Left hindlimb (tissue), 1 donor: ENCODE measurements around the gene LIMCH1.
"Not testable (repeated sequence)": the region's sequence is repeated elsewhere in the genome, so short reads cannot be mapped to it uniquely, and the experiment has no call there.

ENCODE experiments used
- DNase-seq: peaks from one replicate; pipeline ENCODE4 v3.0.0-alpha.2; 2018

Gene LIMCH1

DNA sequence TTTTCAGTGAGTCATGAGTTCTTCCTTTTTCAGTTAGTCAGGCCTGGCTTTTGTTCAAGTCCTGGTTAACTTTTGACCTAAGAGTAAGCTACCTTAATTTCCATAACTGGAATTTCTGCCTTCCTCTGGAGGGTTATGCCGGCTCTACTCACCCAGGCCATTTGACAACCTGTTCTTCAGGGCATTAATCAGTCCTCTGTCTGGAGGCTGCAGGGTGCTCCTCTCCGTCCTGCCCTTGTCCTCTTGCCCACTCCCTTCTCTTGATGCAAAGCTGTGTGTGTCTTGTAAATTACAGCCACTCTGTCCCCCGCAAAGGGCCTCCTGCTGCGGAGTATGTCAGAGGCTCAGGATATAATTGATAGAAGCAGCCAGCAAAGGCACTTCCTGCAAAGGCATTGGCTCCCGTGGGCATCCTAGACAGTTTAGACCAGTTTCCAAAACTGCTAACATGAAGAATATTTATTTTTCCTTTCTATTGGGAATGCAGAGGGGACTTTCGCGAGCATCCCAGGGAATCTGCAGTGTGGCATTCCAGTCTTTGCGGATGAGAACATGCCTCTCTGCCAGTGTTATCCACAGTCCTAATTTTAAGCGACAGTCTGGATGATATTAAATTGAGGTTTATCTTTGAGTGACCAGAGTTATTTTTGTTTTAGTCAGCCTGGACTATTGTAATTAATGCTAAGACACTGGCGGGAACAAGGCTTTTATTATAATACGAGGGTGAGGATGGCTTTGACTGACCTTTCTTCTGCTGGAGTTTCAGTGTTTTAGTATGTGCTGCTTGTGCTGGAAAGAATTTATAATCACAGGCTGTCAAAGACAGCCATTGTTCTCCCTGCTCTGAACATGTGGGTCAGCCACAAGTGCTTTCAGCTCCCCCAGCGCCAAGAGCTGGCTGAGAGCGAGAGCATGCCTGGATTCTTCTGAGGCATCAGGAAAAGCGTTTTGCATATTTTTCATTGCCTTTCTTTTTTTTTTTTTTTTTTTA, 74.2 kb downstream of the LIMCH1 start:
- DNase-seq = peak; percentile 87

- DNase-seq = no peak
These were observed 75.4 kb downstream of the LIMCH1 start for GRCh38 chr4:41613386-41613785.

GRCh38 chr4:41613821-41614220, 75.9 kb downstream of the LIMCH1 start:
- no peak for DNase-seq

DNA sequence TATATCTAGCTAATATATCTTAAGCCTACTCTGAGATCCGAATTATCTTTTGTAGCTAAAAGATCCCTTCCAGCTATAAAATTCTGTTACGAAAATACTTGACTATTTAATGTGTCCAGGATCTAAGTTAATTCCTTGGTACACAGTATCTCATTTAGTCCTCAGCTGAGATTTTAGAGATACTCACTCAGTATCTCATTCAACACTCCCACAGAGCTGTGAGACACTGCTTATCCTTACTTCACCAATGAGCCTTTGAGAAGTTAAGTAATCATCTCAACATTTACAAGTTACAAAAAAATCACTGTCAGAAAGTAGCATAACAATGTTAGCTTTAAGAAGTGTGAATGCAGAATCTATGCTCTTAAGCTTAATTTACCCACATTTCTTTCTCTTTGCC, 76.6 kb downstream of the LIMCH1 start:
- no peak for DNase-seq

- no peak for DNase-seq
These were observed 81.2 kb downstream of the LIMCH1 start for GRCh38 chr4:41619161-41619560.

- DNase-seq = no peak
These were observed 82.8 kb downstream of the LIMCH1 start for GRCh38 chr4:41620594-41621256.

DNA sequence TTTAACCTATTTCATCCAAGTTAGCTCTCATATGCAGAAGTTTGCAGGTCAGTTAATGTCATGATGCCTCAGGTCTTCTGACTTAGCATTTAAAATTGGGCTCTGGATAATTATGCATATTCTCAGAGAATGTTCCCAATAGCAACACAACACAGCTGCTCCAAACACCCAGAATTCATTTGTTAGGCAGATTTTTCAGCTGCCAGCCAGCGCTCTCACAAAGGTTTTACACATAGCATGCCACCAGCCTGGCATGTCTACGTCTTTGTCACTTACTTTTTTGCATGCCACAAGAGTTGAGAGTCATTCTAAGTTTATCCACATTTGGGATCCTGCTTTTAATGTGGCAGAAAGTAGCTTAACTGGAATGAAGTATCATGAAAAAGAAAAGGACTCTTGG, 84.8 kb downstream of the LIMCH1 start:
- no peak for DNase-seq

GRCh38 chr4:41624765-41625164, 86.8 kb downstream of the LIMCH1 start:
- DNase-seq = no peak

- no peak for DNase-seq
These were observed 87.6 kb downstream of the LIMCH1 start for GRCh38 chr4:41625531-41625930.

DNA sequence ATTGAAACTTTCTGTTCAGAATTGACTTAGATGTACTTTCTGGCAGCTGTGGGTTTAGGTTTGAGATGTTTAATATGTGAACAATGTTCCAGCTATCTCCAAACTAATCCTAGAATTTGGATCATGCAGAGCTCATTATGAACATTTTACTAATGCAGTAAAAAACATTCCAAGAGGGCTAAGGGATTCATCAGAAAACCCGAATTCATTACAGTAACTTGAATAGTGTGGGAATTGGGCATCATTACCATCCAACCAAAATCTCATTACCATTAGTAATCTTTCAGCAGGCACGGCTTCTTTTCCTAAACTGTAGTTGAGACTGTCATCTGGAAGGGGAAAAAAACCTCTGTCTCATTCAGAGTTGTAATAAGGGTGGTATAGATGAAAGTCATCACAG, 91.0 kb downstream of the LIMCH1 start:
- DNase-seq = no peak

DNA sequence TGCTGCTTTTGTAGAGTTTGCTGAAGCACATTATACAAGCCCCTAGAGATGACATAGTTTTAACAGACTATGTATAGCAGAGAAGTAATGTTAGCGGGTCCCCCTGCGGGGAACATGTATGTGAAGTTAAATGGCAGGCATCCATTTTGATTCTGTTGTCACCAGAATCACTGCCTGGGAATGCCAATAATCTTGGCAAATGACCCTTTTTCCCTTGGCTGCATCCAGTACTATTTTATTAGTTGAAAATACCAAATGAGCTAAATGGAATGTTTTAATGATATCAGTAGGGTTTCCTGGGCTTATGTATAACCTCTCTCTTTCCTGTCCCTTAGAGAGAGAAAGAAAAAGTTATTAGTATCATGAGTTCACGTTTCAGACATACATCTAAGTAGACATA, 93.6 kb downstream of the LIMCH1 start:
- DNase-seq = no peak

DNA sequence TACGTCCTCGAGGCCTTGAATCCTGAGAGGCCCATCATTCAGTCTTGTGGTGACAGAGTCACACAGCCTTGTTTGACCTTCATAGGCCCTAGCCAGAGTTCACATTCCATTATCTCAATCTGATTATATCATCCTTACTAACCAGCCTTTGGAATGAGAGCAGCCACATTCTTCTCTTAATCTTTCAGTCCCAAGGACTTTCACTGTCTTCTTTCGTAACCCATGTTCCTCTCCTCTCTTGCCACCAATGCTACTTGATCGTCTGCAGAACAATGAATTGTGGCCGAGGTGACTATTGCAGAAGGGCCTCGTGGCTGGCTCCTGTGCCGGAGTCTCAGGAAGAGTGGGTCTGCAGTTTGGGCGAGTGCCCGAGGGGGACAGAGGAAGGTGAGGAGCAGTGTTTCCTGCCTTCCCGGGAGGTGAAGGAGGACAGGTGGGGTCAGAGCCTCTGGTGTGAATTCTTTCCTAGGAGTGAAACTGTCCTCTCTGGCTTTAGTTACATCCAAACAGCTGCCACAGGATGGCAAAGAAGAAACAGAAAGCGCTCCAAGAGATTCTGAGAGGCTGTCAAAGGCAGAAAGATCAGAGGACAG, 94.6 kb downstream of the LIMCH1 start:
- DNase-seq = no peak

DNA sequence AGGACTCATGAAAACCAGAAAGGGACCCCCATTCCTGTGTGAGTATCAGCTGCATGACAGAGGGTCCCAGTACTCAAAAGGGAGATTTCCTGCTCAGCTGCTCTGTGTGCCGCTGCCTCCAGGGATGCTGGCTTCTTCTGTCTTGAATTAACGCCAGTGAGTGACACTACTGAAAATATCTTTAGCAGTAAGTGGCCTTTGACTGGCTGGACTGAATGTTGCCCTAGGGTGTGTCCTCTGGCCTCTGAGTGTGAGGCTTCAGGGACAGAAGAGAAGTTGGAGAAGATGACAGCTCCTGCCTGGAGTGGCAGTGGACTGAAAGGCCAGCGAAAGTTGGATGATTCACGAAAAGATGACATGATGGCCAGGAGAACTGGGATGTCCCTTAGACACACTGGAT, 95.4 kb downstream of the LIMCH1 start:
- DNase-seq = no peak

DNA sequence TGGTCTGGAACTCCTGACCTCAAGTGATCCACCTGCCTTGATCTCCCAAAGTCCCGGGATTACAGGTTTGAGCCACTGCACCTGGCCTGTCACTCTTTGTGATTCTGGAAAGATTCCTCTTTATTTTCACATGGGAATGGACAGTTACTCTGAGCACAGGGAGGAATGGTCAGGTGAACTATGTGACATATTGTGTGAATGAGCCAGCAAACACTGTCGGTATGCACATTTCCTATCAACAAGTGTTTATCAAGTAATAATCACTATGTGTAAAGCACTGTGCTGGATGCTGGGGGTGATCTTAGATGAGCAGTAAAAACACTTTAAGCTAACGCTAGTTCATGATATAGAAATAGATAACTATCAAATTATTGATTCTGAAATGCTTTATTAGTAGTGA, 97.5 kb downstream of the LIMCH1 start:
- no peak for DNase-seq

DNA sequence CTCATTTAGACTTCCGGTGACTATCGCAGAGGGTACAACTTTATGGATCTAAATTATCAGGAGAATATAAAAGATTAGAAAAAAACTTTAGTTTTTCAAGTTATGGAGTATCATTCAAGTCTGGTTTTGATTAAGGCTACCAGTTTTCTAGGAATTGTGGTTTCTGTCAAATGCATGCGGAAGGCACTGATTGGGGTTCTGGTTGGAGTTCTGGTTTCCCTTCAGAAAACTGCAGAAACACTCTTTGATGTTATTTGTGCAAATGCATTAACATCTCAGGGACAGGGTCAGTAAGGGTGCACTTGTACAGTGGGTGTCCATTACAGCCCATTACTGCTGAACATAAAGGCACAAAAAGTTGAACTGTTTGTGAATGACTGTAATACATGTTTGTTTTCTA, 100.2 kb downstream of the LIMCH1 start:
- no peak for DNase-seq

DNA sequence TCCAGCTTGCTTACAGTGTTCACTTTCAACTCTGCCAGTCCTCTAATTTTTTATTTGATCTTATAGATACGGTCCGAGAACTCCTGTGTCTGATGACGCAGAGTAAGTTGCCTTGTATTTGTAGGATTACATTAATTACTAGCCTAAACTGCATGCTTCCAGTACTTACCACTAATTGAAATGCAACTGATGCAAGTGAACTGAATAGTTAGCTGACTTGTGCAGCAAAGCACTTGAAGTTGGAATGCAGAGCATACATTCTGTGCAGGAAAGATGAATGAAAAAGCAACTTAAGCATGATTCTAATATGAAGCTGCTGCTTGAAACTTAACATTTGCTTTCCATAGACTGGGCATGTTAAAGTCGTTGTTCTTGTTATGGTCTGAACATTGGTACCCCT, 100.9 kb downstream of the LIMCH1 start:
- DNase-seq = no peak

GRCh38 chr4:41639291-41639690, 101.3 kb downstream of the LIMCH1 start:
- DNase-seq = no peak

- DNase-seq = no peak
These were observed 102.9 kb downstream of the LIMCH1 start for GRCh38 chr4:41640906-41641305.

GRCh38 chr4:41642746-41643145, 104.8 kb downstream of the LIMCH1 start:
- not testable (repeated sequence) for DNase-seq

GRCh38 chr4:41643331-41643730, 105.4 kb downstream of the LIMCH1 start:
- DNase-seq = no peak

GRCh38 chr4:41644288-41644914, 106.4 kb downstream of the LIMCH1 start:
- peak; percentile 85 for DNase-seq

- DNase-seq = no peak
These were observed 106.9 kb downstream of the LIMCH1 start for GRCh38 chr4:41644915-41645295.

GRCh38 chr4:41645728-41646390, 107.9 kb downstream of the LIMCH1 start:
- no peak for DNase-seq
